Activated naive CD8-positive, alpha-beta T cell treated with anti-CD3 and anti-CD28 coated beads for 36 hours (primary cell): ENCODE measurements around the gene DPP10. TPM values are rescaled to one million over a fixed set of nuclear protein-coding genes. Genes with fewer than 3 reads are reported as not detected.

ENCODE experiments used
- DNase-seq: peaks from one replicate; pipeline ENCODE4 v3.0.0; 2021
- H3K27ac Mint-ChIP-seq: one replicate; pipeline ENCODE4 v1.8.0; 2022; ENCODE audit warnings: mild to moderate bottlenecking, moderate library complexity, mixed read lengths
- H3K27me3 Mint-ChIP-seq: one replicate; pipeline ENCODE4 v1.8.0; 2022; ENCODE audit warnings: mild to moderate bottlenecking, mixed read lengths
- H3K36me3 Mint-ChIP-seq: one replicate; pipeline ENCODE4 v1.8.0; 2021; ENCODE audit warnings: mild to moderate bottlenecking, mixed read lengths
- H3K4me1 Mint-ChIP-seq: one replicate; pipeline ENCODE4 v1.8.0; 2021; ENCODE audit warnings: mixed read lengths
- H3K4me3 Mint-ChIP-seq: one replicate; pipeline ENCODE4 v1.8.0; 2022; ENCODE audit warnings: mild to moderate bottlenecking, moderate library complexity, mixed read lengths
- H3K9me3 Mint-ChIP-seq: one replicate; pipeline ENCODE4 v1.8.0; 2022; ENCODE audit warnings: mixed read lengths
- total RNA-seq, 2 experiments: library from RNA; stranded (reverse); gene quantifications; one replicate each; pipeline ENCODE4 v1.2.3, GENCODE V29; 2021

Gene DPP10
- total RNA-seq, 2 experiments from 2014 or later: not detected

DNA sequence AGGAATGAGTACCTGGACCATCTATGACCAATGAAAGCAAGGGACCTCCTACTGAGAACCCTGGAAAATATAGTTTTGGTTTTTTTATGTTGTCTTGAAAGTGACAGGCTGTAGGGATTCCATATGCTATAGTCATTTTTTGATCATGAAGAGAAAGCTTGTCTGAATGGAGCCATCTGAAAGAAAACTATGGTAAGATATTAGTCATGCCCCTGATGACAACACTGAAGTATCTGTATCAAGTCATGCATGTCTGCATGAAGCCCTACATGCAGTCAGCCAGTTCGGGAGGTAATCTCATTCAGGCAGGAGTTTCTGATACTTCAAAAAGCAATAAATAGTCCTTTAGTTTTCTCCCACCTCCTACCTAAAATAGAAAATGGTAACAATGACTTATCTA lies 1042.0 kb downstream of the DPP10 start:
- H3K9me3 Mint-ChIP-seq: peaks cover 5% of the 10 kb centered on the region
- no peak overlapping the region for H3K4me3 Mint-ChIP-seq
- H3K27ac Mint-ChIP-seq: no peak overlapping the region
- H3K27me3 Mint-ChIP-seq: no peaks in the 10 kb centered on the region
- H3K4me1 Mint-ChIP-seq: no peaks in the 10 kb centered on the region
- DNase-seq: no peak
- no peaks in the 10 kb centered on the region for H3K36me3 Mint-ChIP-seq

DNA sequence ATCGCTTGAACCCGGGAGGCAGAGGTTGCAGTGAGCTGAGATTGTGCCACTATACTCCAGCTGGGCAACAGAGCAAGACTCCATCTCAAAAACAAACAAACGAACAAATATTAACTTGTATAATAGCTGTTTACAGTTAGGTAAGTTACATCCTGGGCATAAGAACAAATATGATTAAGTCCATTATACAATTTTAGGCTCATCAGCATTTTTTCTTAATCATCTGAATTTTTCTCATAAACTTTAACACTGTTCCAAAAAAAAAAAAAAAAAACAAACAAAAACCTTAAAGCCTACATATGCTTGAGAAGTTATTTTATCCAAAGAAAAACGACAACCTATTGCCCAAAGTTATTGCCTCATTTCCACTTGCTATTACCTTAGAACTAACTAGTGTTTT lies 1042.5 kb downstream of the DPP10 start:
- no peaks in the 10 kb centered on the region for H3K36me3 Mint-ChIP-seq
- H3K4me1 Mint-ChIP-seq: no peaks in the 10 kb centered on the region
- no peak overlapping the region for H3K4me3 Mint-ChIP-seq
- peaks cover 6% of the 10 kb centered on the region for H3K9me3 Mint-ChIP-seq
- H3K27me3 Mint-ChIP-seq: no peaks in the 10 kb centered on the region
- H3K27ac Mint-ChIP-seq: no peak overlapping the region
- DNase-seq: no peak

DNA sequence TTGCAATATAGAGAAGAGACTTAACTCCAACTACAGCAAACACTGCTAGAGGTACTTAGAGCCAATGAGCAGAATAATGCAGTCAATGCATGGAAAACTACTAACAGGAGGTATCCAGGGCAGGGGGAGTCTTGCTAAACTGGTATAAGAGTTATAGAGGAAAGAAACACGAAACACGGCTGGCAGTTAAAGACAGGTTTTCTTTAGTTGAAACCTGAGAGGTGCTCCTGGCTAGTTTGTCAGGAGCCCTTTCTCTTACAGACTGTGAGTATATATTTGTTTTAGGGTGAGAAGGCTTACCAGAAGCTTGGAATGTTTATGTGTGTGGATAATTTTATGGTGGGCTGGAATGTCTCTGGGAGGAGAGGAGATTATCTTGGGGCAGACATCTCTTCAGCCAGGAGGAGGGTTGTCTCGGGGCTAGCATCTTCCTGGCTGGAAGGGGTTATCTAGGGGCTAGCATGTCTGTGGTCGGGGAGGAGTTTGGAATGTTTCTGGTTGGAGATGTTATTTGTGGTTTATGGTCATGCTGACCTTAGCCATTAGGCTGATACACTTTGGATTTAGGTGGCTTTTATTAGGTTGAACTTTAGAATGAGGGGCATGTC lies 1048.8 kb downstream of the DPP10 start:
- no peaks in the 10 kb centered on the region for H3K4me1 Mint-ChIP-seq
- no peak overlapping the region for H3K27ac Mint-ChIP-seq
- no peaks in the 10 kb centered on the region for H3K36me3 Mint-ChIP-seq
- no peak overlapping the region for H3K4me3 Mint-ChIP-seq
- DNase-seq: no peak
- H3K9me3 Mint-ChIP-seq: peaks cover 5% of the 10 kb centered on the region
- no peaks in the 10 kb centered on the region for H3K27me3 Mint-ChIP-seq

DNA sequence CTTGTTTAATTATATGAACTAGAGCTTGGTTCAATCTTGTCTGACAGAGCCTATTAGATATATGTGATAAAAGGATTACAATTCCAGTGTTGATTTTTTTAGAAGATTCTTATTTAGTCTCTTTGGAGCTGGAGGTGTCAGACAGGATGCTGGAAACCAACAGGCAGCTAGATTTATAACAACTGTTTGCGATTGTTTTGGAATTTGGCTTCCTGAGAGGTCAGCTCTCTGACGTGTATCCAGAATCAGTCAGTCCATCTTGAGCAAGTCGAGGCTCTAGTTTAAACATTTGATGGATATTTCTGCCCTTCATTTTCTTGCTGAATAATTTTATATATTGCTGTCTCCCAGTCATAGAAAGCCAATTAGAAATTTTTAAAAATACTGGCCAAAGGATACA lies 1062.9 kb downstream of the DPP10 start:
- no peak overlapping the region for H3K4me3 Mint-ChIP-seq
- H3K4me1 Mint-ChIP-seq: no peaks in the 10 kb centered on the region
- no peak overlapping the region for H3K27ac Mint-ChIP-seq
- no peaks in the 10 kb centered on the region for H3K27me3 Mint-ChIP-seq
- DNase-seq: no peak
- no peaks in the 10 kb centered on the region for H3K36me3 Mint-ChIP-seq
- H3K9me3 Mint-ChIP-seq: peaks cover 6% of the 10 kb centered on the region

DNA sequence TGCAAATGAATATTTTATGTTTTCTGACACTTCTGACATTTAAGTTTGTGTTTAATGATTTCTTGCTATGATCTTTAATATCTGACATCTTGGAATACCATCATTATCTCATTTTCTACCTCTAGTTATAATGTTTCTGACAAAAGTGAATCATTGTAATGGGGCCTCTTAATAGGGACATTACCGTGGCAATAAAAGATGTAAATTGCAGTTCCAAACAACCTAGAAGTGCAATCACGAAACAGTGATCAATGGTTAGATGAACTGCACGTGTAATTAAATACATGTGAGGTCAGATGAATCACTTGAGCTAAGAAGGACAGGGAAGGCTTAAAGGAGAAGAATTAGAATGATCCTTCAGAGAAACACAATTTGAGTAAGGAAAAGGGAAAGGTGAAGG lies 1078.3 kb downstream of the DPP10 start:
- H3K27me3 Mint-ChIP-seq: no peaks in the 10 kb centered on the region
- no peaks in the 10 kb centered on the region for H3K36me3 Mint-ChIP-seq
- no peak for DNase-seq
- no peak overlapping the region for H3K4me3 Mint-ChIP-seq
- no peak overlapping the region for H3K27ac Mint-ChIP-seq
- H3K9me3 Mint-ChIP-seq: peaks cover 2% of the 10 kb centered on the region
- no peaks in the 10 kb centered on the region for H3K4me1 Mint-ChIP-seq

DNA sequence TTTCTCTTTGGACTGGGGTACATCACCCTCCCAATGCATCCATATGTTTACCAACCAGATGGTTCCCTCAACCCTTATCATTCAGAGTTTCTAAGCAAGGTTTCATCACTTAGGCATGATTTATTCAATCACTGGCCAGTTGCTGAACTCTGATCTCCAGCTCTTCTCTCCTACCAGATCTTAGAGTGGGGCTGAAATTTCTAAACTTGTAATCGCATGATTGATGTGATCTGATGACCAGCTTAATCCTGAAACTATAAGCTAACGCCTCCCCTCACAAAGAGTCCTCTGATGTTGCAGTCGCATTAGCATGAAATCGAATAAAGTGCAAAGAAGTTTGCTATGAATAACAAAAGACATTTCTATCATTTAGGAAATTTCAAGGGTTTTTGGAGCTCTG lies 1082.0 kb downstream of the DPP10 start:
- peaks cover 1% of the 10 kb centered on the region for H3K9me3 Mint-ChIP-seq
- DNase-seq: no peak
- no peak overlapping the region for H3K4me3 Mint-ChIP-seq
- H3K27ac Mint-ChIP-seq: no peak overlapping the region
- no peaks in the 10 kb centered on the region for H3K27me3 Mint-ChIP-seq
- H3K36me3 Mint-ChIP-seq: no peaks in the 10 kb centered on the region
- no peaks in the 10 kb centered on the region for H3K4me1 Mint-ChIP-seq

DNA sequence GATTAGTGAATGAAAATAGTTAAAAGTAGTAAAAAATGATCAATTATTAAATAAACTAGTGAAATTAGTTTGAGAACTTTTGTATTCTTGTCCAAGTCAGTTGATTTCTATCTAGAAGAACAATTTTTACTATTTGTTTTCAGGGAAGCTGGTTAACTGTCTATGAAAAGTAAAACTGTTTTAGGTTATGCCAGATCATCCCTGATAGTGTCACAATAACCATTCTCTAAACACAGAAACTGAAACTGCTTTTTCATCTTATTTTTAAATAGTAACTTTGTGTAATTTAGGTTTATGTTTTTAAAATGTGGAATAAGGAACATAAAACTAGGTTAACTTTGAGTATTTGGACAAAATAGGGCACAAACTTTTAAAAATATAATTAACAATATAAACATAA lies 1087.2 kb downstream of the DPP10 start:
- no peak overlapping the region for H3K4me3 Mint-ChIP-seq
- no peak for DNase-seq
- H3K27ac Mint-ChIP-seq: no peak overlapping the region
- no peaks in the 10 kb centered on the region for H3K36me3 Mint-ChIP-seq
- H3K27me3 Mint-ChIP-seq: no peaks in the 10 kb centered on the region
- no peaks in the 10 kb centered on the region for H3K4me1 Mint-ChIP-seq
- H3K9me3 Mint-ChIP-seq: no peaks in the 10 kb centered on the region

DNA sequence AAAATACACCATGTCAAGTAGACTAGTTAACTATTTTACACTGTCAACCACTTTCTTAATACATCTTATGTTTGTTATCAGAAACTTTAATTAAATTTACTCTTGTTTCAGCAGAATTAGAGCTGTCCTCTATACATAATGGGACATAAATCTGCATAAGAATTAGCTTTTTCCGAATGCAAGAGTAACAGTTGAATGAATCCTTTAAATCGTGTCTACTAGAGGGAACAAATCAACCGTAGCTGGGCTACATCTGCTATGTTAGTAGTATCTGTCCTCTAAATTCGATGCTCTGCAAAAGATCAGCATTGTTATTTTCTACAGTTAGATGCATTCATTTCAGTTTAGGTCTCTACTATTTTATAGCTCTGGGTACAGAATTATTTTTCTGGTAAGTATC lies 1090.6 kb downstream of the DPP10 start:
- H3K27ac Mint-ChIP-seq: no peak overlapping the region
- no peaks in the 10 kb centered on the region for H3K27me3 Mint-ChIP-seq
- no peak for DNase-seq
- H3K4me3 Mint-ChIP-seq: no peak overlapping the region
- peaks cover 2% of the 10 kb centered on the region for H3K9me3 Mint-ChIP-seq
- no peaks in the 10 kb centered on the region for H3K4me1 Mint-ChIP-seq
- H3K36me3 Mint-ChIP-seq: no peaks in the 10 kb centered on the region

DNA sequence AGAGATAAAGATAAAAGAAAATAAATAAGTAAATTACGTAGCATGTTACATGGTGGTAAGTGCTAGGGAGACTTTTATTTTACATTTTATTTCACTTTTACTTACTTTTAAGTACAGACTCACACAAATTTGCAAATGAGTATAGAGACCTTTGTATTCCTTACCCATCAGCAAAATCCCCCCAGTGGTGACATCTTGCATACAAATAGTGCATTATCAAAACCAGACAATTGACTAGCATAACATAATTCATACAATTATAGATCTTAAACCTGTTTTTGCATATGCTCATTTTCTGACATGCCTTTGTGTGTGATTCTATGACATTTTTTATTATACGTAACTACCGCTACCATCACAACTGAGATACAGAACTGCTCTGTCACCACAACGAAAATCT lies 1099.4 kb downstream of the DPP10 start:
- no peak for DNase-seq
- no peak overlapping the region for H3K27ac Mint-ChIP-seq
- H3K4me1 Mint-ChIP-seq: no peaks in the 10 kb centered on the region
- H3K4me3 Mint-ChIP-seq: no peak overlapping the region
- H3K27me3 Mint-ChIP-seq: no peaks in the 10 kb centered on the region
- no peaks in the 10 kb centered on the region for H3K36me3 Mint-ChIP-seq
- H3K9me3 Mint-ChIP-seq: peaks cover 5% of the 10 kb centered on the region

DNA sequence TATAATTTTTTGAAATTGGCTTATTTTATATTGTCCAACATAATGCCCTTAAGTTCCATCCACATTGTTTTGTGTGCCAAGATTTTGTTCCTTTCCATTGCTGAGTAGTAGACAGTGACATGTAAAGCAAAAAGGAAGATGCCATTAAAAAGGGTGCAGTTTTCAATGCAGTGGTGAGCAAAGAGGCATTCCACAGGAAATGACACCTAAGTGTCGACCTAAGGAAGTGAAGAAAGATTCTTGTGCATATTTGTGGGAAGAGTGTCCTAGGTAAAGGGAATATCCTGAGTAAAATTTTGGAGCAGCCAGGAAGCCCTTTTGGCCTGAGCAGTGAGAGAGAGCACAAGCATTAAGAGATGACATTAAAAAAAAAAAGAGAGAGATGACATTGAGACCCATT lies 1099.9 kb downstream of the DPP10 start:
- Mint-ChIP-seq H3K36me3 (no peaks in the 10 kb centered on the region), H3K27me3 (no peaks in the 10 kb centered on the region), H3K4me1 (no peaks in the 10 kb centered on the region)

DNA sequence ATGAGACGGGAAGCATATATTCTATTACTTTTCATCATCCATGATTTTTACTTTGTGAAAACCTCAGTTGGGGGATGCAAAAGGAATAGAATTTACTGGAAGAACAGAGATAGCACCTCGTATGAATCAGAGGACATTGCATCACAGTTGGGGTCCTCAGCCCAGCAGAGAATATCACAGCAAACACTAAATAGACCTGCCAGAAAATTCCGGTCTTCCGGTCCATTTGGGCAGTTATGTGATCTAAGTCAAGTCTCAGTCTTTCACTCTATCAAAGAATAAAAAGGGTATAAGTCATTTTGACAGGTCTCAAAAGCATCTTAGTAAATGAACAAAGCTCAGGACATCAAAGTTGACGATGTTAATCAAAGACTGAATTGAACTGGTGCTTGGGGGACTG lies 1100.6 kb downstream of the DPP10 start:
- no peak for DNase-seq
- Mint-ChIP-seq H3K27me3 (no peaks in the 10 kb centered on the region), H3K27ac (no peak overlapping the region), H3K9me3 (peaks cover 7% of the 10 kb centered on the region), H3K4me1 (no peaks in the 10 kb centered on the region), H3K4me3 (no peak overlapping the region), H3K36me3 (no peaks in the 10 kb centered on the region)

More for the DNA sequence above, 1099.9 kb downstream of the DPP10 start:
- H3K4me3 Mint-ChIP-seq: no peak overlapping the region
- no peak overlapping the region for H3K27ac Mint-ChIP-seq
- peaks cover 7% of the 10 kb centered on the region for H3K9me3 Mint-ChIP-seq
- no peak for DNase-seq

DNA sequence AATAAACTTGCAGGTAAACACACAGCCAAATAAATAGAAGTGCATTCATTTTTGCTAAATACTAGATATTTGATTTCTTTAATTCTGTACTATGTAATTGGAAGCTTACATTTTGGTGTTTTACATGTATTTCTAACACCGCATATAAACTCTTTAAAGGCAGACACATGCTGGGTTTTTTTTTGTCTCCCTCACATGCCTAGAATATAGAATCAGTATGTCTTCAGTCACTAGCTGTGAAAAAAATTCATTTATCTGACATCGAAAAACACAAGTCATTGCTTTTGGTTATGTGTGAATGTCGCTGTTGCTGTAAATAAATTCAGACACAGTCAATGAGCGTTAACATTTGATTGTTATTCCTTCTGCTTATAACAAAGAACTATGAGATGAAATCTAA lies 1101.0 kb downstream of the DPP10 start:
- Mint-ChIP-seq H3K36me3 (no peaks in the 10 kb centered on the region), H3K4me3 (no peak overlapping the region), H3K9me3 (peaks cover 7% of the 10 kb centered on the region), H3K27me3 (no peaks in the 10 kb centered on the region), H3K4me1 (no peaks in the 10 kb centered on the region), H3K27ac (no peak overlapping the region)
- no peak for DNase-seq

DNA sequence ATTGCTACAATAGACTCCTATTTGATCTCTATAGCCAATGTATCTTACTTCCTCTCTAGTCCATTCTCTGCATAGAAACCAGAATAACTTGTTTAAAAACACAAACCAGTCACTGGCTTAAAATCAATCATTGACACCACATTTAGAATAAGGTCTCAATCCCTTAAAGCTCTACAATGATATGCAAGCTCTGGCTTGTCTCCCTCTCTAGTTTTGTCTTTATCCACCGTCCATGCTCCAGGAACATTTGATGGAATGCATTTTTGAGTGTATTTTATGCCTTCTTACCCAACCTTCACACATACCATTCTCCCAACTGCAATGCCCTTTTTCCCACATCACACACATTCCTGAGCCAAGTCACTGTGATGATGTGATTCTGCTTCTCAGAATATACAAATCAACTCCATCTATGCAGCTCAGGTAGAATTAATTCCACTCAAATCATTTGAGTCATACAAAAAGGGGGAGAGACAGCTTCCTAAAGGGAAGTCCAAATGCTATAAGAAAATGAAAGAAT lies 1107.2 kb downstream of the DPP10 start:
- H3K9me3 Mint-ChIP-seq: peaks cover 6% of the 10 kb centered on the region
- DNase-seq: no peak
- no peak overlapping the region for H3K4me3 Mint-ChIP-seq
- no peaks in the 10 kb centered on the region for H3K27me3 Mint-ChIP-seq
- H3K4me1 Mint-ChIP-seq: no peaks in the 10 kb centered on the region
- no peak overlapping the region for H3K27ac Mint-ChIP-seq
- no peaks in the 10 kb centered on the region for H3K36me3 Mint-ChIP-seq

DNA sequence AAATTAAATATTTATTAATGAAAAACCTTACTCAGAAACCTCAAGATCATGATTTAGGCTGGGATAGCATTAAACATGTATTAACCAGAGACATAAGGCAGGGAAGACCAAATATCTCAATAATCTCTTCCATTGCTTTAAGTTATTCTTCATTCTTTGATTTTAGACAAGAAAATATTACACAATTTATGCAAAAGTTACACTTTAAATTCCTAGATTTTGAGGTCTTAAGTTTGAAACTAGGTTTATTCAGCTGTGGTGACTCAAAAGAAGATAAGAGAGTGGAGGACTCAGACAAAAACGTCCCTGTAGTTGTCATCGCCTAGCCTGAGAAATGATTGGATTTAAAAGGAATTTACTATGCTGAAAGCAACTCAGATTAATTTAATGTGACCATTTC lies 1110.3 kb downstream of the DPP10 start:
- H3K27ac Mint-ChIP-seq: no peak overlapping the region
- peaks cover 4% of the 10 kb centered on the region for H3K9me3 Mint-ChIP-seq
- no peak overlapping the region for H3K4me3 Mint-ChIP-seq
- H3K27me3 Mint-ChIP-seq: no peaks in the 10 kb centered on the region
- H3K36me3 Mint-ChIP-seq: no peaks in the 10 kb centered on the region
- DNase-seq: no peak
- no peaks in the 10 kb centered on the region for H3K4me1 Mint-ChIP-seq

DNA sequence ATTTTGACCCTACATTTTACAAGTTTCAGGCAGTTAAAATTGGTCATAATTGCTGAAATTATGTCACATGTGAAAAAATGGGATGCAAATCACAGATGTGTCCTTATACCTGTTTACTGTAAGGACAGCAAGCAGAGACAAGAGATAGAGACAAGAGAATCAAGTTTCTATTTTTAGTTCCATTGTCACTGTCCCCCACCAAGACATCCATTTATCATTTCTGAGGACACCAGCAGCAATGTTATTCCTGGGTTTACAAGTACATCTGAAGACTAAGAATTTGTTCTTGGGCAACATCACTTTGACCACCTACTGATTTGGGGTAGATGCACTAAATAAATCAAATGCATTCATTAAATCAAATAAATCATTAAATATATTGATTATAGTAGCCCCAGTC lies 1111.7 kb downstream of the DPP10 start:
- H3K27ac Mint-ChIP-seq: no peak overlapping the region
- H3K9me3 Mint-ChIP-seq: peaks cover 4% of the 10 kb centered on the region
- H3K36me3 Mint-ChIP-seq: no peaks in the 10 kb centered on the region
- H3K4me1 Mint-ChIP-seq: no peaks in the 10 kb centered on the region
- H3K27me3 Mint-ChIP-seq: no peaks in the 10 kb centered on the region
- H3K4me3 Mint-ChIP-seq: no peak overlapping the region
- no peak for DNase-seq

DNA sequence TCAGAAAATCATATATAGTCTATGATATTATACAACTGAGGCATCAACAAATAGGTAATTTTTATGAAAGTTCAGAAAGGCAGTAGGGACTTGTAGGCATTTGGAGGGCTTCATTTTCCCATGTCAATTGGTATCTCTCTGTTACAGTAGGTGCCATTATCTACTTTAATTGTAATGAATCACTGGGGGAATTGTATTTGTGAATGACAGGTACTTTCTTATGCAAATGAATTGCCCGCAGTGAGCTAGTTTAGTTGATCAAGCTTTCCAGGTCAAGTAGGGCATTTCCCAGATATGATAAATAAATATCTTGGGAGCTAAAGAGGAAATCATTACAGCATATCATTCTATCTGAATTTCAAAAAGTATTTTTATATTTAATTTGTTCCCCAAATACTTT lies 1116.3 kb downstream of the DPP10 start:
- no peak for DNase-seq
- H3K27ac Mint-ChIP-seq: no peak overlapping the region
- no peaks in the 10 kb centered on the region for H3K4me1 Mint-ChIP-seq
- no peak overlapping the region for H3K4me3 Mint-ChIP-seq
- H3K36me3 Mint-ChIP-seq: no peaks in the 10 kb centered on the region
- H3K9me3 Mint-ChIP-seq: no peaks in the 10 kb centered on the region
- no peaks in the 10 kb centered on the region for H3K27me3 Mint-ChIP-seq
